DLD1 (cell line): ENCODE results near the gene WHRN.

Source experiments
- in situ Hi-C: cut with HindIII; loops from 2 replicates; pipeline ENCODE4 v1.10.0; 2017; ENCODE audit warnings: low sequenced_read_pairs

Gene WHRN

DNA sequence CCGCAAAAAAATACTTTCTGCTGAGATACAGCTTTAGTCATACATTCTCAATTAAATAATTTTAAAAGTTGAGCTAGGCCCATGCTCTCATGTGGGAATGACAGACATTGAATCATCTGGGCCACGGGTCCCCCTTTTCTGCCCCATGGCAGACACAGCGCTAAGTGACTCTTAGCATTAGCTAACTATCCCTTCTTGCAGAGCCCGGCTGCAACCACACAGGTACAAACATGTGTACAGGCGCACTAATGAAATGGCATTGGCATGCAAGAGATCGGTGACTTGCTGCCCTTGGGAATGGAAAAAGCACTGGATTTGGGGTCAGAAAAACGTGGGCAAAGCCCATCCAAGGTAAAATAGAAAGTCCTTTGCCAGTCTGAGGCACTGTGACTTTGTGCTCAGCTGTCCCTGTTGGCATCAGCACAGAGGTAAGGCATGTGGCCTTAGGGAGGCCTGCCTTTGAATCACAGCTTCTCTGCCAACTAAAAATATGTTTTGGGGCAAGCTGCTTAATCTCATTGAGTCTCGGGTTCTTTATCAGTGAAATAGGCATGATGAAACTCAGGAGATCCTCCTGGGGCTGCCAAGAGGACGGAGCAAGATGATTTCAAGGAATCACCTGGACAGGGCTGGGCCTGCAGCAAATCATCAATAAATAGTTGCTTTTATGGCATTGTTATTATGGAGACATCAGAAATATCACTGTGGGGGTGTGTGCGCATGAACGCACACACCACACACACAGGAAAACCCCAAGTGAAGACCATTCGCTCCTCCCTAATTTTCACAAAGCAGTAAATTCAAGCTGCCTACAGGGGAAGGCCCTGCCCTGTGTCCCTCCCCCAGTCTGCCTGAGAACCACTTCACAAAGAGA, 54.2 kb downstream of the WHRN start:
- in situ Hi-C loops: no loop called here

DNA sequence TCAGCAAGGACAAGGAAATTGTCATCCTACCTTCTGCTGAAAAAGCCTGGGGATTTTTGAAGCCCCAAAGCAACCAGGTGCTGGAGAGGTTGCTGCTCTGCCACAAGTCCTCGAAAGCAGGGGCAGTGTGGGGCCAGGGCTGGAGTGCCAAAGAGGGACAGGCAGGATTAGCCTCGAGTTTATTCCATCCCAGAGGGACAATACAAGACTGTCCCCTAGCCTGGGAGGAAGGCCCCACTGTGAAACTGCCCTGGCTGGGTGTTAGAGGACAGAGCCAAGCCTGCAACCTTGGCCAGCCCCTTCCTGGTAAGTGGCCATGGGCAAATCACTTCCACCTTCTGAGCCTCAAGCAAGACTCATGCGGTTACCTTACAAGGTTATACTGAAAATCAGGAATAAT, 55.1 kb downstream of the WHRN start:
- in situ Hi-C loops: no loop called here

DNA sequence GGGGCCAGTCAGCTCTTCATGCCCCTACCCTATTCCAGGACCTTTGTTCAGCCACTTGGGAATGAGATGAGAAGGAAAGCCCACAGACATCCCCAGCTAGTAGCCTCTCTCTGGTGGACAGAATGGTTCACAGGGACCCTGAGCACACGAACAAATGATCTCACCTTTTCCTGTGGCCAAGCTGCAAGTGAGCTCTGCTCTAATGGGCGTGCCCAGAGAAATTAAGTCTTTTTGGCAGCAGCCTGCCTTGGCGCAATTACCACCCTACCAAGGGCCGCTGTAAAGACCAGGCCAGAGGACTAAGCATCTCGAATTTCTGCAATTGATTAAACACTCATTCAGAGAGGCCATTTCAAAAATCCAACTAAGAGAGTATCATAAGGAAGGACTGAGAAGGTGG, 56.0 kb downstream of the WHRN start:
- in situ Hi-C loops: loop anchor here (25.0 kb wide), 1 partner anchor 563 kb away; no protein-coding TSS in a partner anchor

DNA sequence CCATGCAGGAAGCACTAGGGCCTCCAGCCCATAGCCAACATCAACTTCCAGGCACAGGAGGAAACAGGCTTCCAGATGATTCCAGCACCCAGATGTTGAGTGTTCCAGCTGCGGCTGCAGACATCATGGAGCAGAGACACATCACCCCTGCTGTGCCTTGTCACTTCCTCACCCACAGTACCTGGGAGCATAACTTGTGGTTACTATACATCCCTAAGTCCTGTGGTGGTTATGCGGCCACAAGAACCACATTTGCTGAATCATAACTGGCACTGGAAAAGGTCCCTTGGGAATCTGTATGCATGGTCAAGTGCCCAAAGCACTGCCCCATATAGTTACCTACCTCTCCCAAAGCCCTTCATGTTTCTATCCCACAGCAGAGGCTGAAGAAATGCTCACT, 56.6 kb downstream of the WHRN start:
- in situ Hi-C loops: loop anchor here (25.0 kb wide), 1 partner anchor 564 kb away; no protein-coding TSS in a partner anchor

DNA sequence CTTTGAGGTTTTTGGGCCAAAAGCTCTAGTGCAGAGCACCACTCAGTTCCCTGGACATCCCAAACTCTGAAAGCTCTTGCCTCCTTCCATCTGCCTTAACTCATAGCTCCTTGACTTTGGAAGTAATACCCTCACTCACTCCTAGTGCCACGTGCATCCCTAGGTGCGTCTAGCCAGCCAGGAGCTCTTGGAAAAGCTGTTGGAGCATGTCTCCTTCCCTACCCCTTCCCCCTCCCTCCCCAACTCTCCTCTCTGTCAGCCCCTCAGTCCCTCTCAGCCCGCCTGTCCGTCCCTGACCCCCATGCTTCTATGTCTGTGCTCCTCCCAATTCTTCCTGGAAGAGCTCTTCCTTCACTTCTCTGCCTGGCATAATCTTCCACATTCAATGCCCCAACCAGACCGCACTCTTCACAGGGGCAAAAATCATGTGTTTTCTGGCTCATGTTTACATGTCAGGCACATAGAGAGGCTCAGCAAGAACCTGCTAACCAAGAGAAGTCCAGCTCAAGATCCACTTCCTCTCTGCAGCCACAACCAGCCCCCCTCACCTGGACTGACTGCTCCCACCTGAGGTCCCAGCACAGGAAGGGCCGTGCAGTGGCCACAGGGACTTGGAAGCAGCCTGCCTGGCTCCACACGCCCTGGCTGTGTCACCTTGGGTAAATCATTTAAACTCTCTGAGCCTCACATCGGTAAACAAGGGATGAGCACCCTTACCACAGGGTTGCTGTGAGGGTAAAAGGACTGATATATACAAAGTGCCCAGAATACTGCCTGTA, 58.4 kb downstream of the WHRN start:
- in situ Hi-C loops: loop anchor here (25.0 kb wide), 1 partner anchor 565 kb away; no protein-coding TSS in a partner anchor

DNA sequence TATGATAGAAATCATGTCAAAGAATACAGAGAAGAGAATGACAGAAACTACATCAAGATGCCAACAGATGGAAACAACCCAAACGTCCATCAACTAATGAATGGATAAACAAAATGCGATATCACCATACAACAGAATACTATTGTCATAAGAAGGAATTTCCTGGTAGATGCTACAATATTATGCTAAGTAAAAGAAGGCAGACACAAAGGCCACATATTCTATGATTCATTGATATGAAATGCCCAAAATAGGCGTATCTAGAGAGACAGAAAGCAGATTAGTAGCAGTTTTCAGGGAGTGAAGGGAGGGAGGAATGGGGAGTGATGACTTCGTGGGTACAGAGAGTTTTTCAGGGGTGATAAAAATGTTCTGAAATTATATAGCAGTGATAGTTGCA, 59.2 kb downstream of the WHRN start:
- in situ Hi-C loops: loop anchor here (25.0 kb wide), 1 partner anchor 566 kb away; no protein-coding TSS in a partner anchor

DNA sequence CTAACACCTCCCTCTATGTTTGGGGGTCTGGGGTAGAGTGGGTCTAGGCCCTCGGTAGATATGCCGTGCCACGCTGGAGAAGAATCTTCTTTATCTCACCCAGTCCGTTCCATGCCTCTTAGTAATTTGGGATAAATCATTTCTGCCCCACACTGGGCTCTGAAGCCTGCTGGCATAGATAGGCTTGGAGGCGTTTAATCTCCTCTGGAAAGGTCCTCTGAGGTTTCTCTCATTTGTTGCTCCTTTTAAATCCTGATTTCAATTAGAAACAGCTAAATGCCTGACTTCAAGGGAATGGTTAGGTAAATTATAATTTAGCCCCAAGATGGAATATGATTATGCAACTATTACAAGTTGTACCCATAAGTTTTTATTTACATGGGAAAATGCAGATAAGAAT, 59.7 kb downstream of the WHRN start:
- in situ Hi-C loops: loop anchor here (25.0 kb wide), 1 partner anchor 567 kb away; no protein-coding TSS in a partner anchor

DNA sequence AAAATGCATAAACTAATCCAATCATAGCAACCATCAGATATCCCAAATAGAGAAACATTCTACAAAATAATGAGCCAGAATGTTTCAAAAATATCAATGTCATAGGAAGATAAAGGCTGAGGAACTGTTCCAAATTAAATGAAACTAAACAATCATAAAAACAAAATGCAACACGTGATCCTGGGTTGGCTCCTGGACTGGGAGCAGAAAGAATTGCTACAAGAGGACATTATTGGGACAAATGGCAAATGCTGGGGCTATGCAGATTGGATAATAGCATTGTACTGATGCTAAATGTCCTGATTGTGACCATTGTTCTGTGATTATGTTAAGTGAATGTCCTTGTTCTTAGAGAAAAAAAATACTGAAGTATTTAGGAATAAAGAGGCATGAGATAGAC, 63.3 kb downstream of the WHRN start:
- in situ Hi-C loops: loop anchor here (25.0 kb wide), 1 partner anchor 570 kb away; no protein-coding TSS in a partner anchor

DNA sequence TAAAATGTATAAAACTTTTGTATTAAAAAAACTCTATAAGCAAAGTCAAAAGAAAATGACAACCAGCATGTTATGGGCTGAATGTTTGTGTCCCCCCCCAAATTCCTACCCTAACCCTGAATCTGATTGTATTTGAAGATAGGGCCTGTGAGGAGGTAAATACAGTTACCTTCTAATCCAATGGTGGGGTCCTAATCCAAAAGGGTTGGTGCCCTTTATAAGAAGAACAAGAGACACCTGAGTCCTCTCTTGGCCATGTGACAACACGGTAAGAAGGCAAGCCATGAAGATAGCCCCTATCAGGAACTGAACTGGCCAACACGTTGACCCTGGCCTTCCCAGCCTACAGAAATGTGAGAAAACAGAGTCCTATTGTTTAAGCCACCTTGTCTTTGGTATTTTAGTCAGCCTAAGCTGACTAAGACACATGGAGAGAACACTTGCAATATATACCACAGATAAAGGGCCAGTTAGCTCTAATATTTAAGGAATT, 67.8 kb downstream of the WHRN start:
- in situ Hi-C loops: loop anchor here (25.0 kb wide), 1 partner anchor 575 kb away; no protein-coding TSS in a partner anchor

DNA sequence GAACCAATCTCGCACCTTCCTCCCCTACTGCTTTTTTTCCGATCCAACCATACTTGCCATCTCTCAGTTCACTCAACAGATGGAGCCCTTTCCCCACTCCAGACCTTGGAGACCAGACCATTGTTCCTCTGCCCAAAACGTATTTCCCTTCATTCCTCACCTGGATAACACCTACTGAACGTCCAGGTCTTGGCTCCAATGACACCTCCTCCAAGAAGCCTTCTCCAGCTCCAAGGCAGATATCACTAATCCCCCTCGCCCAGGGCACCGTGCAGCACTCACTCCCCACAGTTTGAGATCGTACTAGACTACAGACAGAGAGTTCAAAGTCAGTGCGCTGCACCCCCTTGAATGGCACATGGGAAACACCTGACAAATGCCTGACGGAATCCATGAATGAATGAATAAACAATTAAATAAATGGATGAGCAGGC, 70.4 kb downstream of the WHRN start:
- in situ Hi-C loops: loop anchor here (25.0 kb wide), 1 partner anchor 577 kb away; no protein-coding TSS in a partner anchor

DNA sequence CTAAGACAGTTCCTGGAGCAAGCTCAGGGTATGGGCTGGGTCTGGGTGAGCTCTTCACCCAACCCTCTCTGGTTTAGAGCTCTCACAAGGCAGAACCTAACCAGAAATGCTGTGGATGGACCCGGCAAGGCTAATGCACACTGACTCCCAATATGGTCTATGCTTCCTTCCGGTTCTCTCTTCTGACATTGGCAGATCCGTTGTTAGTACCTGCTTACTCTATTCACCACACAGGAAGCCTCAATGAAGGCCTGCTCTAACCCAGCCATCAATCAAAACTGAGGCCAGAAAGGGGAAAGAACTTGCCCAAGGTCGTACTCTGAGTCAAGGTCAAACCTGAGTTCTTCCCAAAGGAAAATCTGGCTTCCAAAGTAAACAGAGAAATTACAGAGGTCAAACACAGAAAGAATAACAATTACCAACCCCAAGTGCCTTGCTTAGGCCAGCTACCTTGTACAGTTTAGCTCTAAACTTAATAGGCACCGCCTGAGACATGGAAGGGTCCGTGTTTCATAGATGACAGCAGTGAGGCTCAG, 71.5 kb downstream of the WHRN start:
- in situ Hi-C loops: loop anchor here (25.0 kb wide), 1 partner anchor 579 kb away; no protein-coding TSS in a partner anchor

DNA sequence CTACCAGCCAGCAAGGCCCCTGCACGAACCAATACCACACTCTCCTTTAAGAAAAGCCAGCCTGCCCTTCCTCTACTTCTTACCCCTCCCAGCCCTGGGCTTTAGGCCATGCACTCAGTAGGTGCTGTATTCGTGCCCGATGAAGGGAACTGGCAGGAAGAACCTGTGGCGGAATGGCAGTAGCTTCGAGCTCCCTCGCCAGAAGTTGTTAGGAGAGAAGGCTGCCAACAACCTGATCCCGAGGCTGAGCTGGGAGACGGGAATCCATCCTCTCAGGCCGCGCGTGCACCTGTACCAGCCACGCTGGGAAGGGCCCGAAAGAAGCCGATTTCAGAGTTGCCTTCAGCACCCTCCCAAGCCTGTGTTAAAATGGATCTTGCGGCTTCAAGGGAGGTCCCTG, 72.2 kb downstream of the WHRN start:
- in situ Hi-C loops: loop anchor here (25.0 kb wide), 1 partner anchor 579 kb away; no protein-coding TSS in a partner anchor

DNA sequence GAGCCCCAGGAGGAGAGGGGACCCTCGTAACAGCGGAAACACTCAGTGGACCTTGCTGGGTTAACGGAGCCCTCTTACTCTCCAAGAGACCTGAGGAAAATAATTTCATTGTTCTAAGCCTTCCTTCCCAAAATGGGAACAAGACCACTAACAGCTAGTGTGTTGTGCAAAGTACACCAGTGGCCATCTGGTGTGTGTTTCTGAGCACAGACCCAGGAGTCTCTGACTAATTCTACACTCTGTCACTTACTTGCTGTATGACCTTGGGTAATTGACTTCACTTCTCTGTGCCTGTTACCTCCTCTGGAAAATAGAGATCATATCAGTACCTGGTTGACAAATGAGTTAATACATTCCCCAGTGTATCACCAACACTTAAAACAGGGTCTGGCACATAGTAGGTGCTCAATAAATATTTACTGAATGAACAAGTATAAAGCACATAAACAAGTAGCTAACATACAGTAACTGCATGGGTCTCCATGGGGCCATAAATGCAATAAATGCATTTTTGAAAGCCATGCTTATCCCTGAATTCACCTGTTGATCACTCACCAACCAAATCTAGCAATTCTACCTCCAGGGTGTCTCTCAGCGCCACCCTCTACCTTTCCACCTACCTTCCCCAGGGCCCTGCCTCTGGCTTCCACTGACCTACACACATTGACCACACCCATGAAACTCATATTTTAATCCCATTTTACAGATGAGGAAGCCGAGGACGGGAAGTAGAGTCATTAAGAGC, 72.8 kb downstream of the WHRN start:
- in situ Hi-C loops: loop anchor here (25.0 kb wide), 1 partner anchor 580 kb away; no protein-coding TSS in a partner anchor

DNA sequence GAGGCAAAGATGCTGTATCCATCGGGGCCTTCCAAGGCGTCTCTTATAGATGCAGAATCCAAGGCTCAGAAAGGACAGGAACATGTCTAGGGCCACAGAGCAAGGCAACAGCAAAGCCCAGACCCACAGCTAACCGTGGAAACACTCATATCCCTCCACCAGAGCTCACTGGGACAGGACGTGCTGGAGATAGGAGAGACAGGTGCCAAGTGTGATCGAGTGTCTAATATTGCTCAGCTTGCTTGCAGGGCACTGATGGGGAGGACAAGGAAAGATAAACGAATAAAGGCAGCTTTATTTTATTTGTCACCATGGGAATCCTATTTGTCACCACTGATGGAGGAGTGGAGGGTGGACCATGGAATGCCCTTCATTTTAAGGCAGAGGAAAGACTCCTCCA, 73.5 kb downstream of the WHRN start:
- in situ Hi-C loops: loop anchor here (25.0 kb wide), 1 partner anchor 581 kb away; no protein-coding TSS in a partner anchor

DNA sequence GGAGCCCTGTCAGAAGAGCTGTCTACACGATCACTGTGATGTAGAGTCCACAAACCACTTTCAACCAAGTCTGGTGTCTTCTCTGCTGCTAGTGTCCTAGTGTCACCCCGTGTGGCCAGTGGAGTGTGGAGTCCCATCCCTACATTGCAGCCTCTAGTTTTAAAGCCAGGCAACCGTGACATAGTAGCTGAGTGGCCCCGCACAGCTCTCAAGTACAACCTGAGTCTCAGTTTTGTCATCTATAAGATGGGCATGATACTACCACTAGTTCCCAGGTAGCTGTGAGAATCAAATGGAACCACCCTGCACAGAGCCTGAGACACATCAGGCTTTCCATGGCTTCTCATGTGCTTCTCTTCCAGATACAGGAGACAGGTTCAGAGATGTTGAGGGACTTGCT, 74.3 kb downstream of the WHRN start:
- in situ Hi-C loops: loop anchor here (25.0 kb wide), 1 partner anchor 581 kb away; no protein-coding TSS in a partner anchor

DNA sequence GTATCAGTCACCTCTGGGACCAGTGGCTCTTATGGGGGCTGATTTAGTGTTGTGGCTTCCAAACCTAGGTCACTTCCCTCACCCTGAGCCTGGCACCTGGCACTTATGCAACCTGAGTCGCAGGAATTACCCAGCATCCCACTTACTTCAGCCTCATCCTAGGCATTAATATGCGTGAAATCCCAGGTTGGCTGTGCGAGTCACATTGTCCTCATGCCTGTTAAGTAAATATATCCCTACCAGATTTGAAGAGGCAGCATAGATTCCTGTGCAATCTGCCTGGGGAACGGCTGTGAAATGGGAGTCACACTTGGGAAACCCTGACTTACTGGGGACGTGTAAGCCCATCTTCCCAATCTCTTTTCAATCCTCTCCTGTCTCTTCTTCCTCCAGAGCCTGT, 74.8 kb downstream of the WHRN start:
- in situ Hi-C loops: loop anchor here (25.0 kb wide), 1 partner anchor 582 kb away; no protein-coding TSS in a partner anchor

DNA sequence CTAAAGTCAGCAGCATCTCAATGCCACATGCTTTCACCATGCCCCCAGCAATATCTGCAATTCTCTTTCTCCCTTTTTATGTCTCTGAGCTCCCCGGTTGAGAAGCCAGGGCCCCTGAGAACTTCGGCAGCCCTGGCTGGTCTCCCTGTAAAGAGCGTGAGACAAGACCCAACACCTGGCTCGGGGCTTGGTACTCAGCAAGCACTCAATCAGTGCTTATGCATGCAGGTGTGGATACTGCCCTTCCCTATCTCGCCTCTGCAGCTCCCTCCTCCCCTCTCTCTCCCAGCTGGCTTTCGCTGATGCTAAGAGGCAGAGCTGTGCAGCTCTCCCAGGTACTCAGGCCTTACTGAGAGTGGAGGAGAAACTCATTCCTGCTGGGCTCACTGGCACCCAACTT, 75.8 kb downstream of the WHRN start:
- in situ Hi-C loops: loop anchor here (25.0 kb wide), 1 partner anchor 583 kb away; no protein-coding TSS in a partner anchor

DNA sequence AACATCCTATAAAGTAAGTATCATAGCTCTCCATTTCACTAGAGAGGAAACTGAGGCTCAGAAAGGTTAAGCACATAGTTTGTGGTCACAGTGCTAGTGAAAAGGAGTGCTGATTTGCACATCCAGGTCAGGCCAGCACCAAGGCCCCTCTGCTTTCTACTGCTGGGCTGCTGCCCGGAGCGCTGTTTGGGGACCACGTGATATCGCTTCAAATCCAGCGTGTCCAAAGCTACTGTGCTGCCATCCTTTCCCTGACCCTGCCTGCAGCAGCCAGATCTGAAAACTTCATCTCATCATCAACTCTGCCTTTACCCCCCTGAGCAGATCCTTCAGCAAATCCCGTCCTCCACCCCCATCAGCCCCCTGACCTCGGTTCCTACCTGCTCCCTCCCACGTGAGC, 76.8 kb downstream of the WHRN start:
- in situ Hi-C loops: loop anchor here (25.0 kb wide), 1 partner anchor 584 kb away; no protein-coding TSS in a partner anchor

DNA sequence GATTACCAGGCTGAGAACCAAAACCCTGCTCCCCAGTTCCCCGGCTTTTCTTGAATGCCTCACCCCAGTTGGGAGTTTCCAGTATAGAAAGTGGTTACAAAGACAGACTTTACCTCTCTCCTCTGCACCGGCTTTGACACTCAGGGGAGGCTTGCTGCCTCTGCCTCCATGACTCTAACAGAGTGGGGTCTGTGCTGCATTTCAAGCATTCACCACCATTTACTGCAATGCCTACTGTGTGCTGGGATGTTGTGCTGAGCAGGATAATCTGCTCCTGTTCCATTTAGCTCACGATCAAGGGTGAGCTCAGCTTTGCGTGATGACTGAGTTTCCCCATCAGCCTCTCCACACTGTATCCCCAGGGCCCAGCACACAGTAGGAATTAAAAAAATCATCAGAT, 77.6 kb downstream of the WHRN start:
- in situ Hi-C loops: loop anchor here (25.0 kb wide), 1 partner anchor 585 kb away; no protein-coding TSS in a partner anchor
